Neuronal stem cell (in vitro differentiated cells): Measurements from ENCODE around the gene SAMD4A.

Source experiments
- DNase-seq: peaks from one replicate; pipeline ENCODE4 v3.0.0-alpha.2; 2013; ENCODE audit warnings: low spot score
- H2AFZ ChIP-seq: one replicate; pipeline ENCODE4 v1.6.1; 2013; ENCODE audit warnings: mild to moderate bottlenecking, low read length, inconsistent platforms
- H2AK5ac ChIP-seq: 2 replicates; pipeline ENCODE4 v1.6.1; 2013; ENCODE audit warnings: low read depth, mild to moderate bottlenecking, inconsistent platforms, low read length, moderate library complexity, mixed read lengths
- H2BK120ac ChIP-seq: 2 replicates; pipeline ENCODE4 v1.6.1; 2013; ENCODE audit warnings: low read depth, mild to moderate bottlenecking, inconsistent platforms, low read length, moderate library complexity, mixed read lengths
- H2BK12ac ChIP-seq: one replicate; pipeline ENCODE4 v1.6.1; 2013; ENCODE audit warnings: low read length, inconsistent platforms
- H2BK15ac ChIP-seq: 2 replicates; pipeline ENCODE4 v1.6.1; 2013; ENCODE audit warnings: mild to moderate bottlenecking, low read length, inconsistent platforms, mixed read lengths
- H2BK5ac ChIP-seq: one replicate; pipeline ENCODE4 v1.6.1; 2013; ENCODE audit warnings: inconsistent platforms, mild to moderate bottlenecking, low read length, moderate library complexity
- H3K14ac ChIP-seq: one replicate; pipeline ENCODE4 v1.6.1; 2013; ENCODE audit warnings: low read length, inconsistent platforms
- H3K18ac ChIP-seq: 2 replicates; pipeline ENCODE4 v1.6.1; 2013; ENCODE audit warnings: low read length, inconsistent platforms
- H3K23ac ChIP-seq: 2 replicates; pipeline ENCODE4 v1.6.1; 2013; ENCODE audit warnings: low read depth, mild to moderate bottlenecking, mixed read lengths, low read length, inconsistent platforms; ENCODE audit not compliant: poor library complexity
- H3K27ac ChIP-seq: replicated peaks from 3 replicates; pipeline ENCODE4 v1.5.1; 2013; ENCODE audit warnings: low read length, inconsistent platforms
- H3K27me3 ChIP-seq, 3 experiments: 2 replicates each; pipeline ENCODE4 v1.6.1; 2013; ENCODE audit warnings: low read length in 3 of 3, mild to moderate bottlenecking in 2 of 3, inconsistent platforms in 1 of 3, low read depth in 1 of 3, mixed read lengths in 1 of 3, moderate library complexity in 1 of 3; ENCODE audit not compliant: control insufficient read depth in 3 of 3, insufficient read depth in 3 of 3
- H3K36me3 ChIP-seq, 2 donors: replicated peaks in 1 of 2; 2 replicates each; pipeline ENCODE4 v1.6.1; 2013; ENCODE audit warnings: low read length in 2 of 2; ENCODE audit not compliant: control insufficient read depth in 2 of 2, insufficient read depth in 2 of 2
- H3K4ac ChIP-seq: 2 replicates; pipeline ENCODE4 v1.6.1; 2013; ENCODE audit warnings: inconsistent platforms, mild to moderate bottlenecking, low read length, moderate library complexity
- H3K4me1 ChIP-seq, 2 donors: 1 replicate in 1 of 2; 2 replicates in 1 of 2; pipeline ENCODE4 v1.6.1; 2013; ENCODE audit warnings: low read length in 2 of 2, low read depth in 1 of 2; ENCODE audit not compliant: control insufficient read depth in 2 of 2, insufficient read depth in 1 of 2
- H3K4me2 ChIP-seq: one replicate; pipeline ENCODE4 v1.6.1; 2013; ENCODE audit warnings: mild to moderate bottlenecking, low read length, inconsistent platforms; ENCODE audit not compliant: insufficient read depth, poor library complexity, severe bottlenecking
- H3K4me3 ChIP-seq, 2 donors: 2 replicates each; pipeline ENCODE4 v1.5.1; 2013; ENCODE audit warnings: low read length in 2 of 2, mild to moderate bottlenecking in 2 of 2, inconsistent platforms in 1 of 2, moderate library complexity in 1 of 2
- H3K79me1 ChIP-seq: one replicate; pipeline ENCODE4 v1.6.1; 2013; ENCODE audit warnings: low read depth, mild to moderate bottlenecking, inconsistent platforms, low read length, moderate library complexity
- H3K9ac ChIP-seq: one replicate; pipeline ENCODE4 v1.6.1; 2013; ENCODE audit warnings: mild to moderate bottlenecking, low read depth, low read length, inconsistent platforms; ENCODE audit not compliant: poor library complexity
- H3K9me3 ChIP-seq, 2 donors: replicated peaks in 1 of 2; 2 replicates each; pipeline versions ENCODE3 to v1.6.1; 2013; ENCODE audit warnings: low read length in 2 of 2, mild to moderate bottlenecking in 2 of 2, inconsistent platforms in 1 of 2, low read depth in 1 of 2, mixed read lengths in 1 of 2, moderate library complexity in 1 of 2; ENCODE audit not compliant: control insufficient read depth in 2 of 2, insufficient read depth in 1 of 2
- H4K8ac ChIP-seq: one replicate; pipeline ENCODE4 v1.6.1; 2013; ENCODE audit warnings: low read depth, mild to moderate bottlenecking, inconsistent platforms, low read length, moderate library complexity
- H4K91ac ChIP-seq: one replicate; pipeline ENCODE4 v1.6.1; 2013; ENCODE audit warnings: low read length, low read depth, mild to moderate bottlenecking, inconsistent platforms; ENCODE audit not compliant: poor library complexity
- WGBS, 2 donors: extraction: QIAGEN DNeasy Blood & Tissue Kit; methylation state at CpG; one replicate each; pipeline ENCODE4 v1.1.7; 2013; ENCODE audit warnings: missing lambda C conversion rate in 2 of 2, mixed read lengths in 1 of 2; ENCODE audit not compliant: insufficient read length in 2 of 2, insufficient replicate concordance in 1 of 2; ENCODE audit errors: extremely low coverage in 2 of 2; 5-methylcytosine and 5-hydroxymethylcytosine counted together

The SAMD4A gene

GRCh38 chr14:54709867-54710266 lies 142.9 kb downstream of the SAMD4A start:
- no peak for DNase-seq
- Histone ChIP-seq H2BK15ac (no peak overlapping the region), H3K4ac (no peak overlapping the region), H3K79me1 (no peaks in the 10 kb centered on the region), H4K91ac (no peak overlapping the region), H3K9me3 (no peaks in the 10 kb centered on the region), H2AK5ac (no peak overlapping the region), H2AFZ (no peak overlapping the region), H3K4me2 (no peak overlapping the region), H3K4me3 (no peak overlapping the region), H3K27me3 (no peaks in the 10 kb centered on the region), H2BK120ac (no peak overlapping the region), H3K4me1 (no peaks in the 10 kb centered on the region), H3K23ac (no peak overlapping the region), H3K27ac (no peak overlapping the region), H4K8ac (no peak overlapping the region), H3K18ac (no peak overlapping the region), H2BK12ac (no peak overlapping the region), H3K9ac (no peak overlapping the region), H2BK5ac (no peak overlapping the region), H3K14ac (no peak overlapping the region), H3K36me3 (peaks cover 2 to 4% of the 10 kb centered on the region in 2 donors)

DNA sequence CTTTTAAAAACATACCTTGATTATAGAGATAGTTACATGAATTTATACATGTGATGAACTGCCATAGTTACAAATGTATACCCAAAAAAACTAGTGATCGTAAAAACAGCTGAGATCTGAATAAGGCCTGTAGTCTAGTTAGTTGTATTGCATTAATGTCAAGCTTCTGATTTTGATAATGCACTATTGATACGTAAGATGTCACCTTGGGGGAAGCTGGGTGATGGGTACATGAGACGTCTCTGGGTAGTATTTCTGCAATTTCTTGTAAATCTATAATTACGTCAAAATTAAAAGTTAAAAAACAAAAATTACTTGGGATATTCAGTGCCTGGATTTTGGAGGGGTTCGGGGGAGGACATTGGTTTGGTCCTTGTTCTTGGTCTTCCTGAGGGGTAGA lies 144.4 kb downstream of the SAMD4A start:
- Histone ChIP-seq H2AFZ (no peak overlapping the region), H2BK15ac (no peak overlapping the region), H4K91ac (no peak overlapping the region), H2BK12ac (no peak overlapping the region), H3K27me3 (no peaks in the 10 kb centered on the region), H3K4me2 (no peak overlapping the region), H3K4ac (no peak overlapping the region), H3K36me3 (peaks cover 2 to 4% of the 10 kb centered on the region in 2 donors), H4K8ac (no peak overlapping the region), H3K27ac (no peak overlapping the region), H2AK5ac (no peak overlapping the region), H3K14ac (no peak overlapping the region), H3K23ac (no peak overlapping the region), H3K9me3 (no peaks in the 10 kb centered on the region), H2BK5ac (no peak overlapping the region), H3K79me1 (no peaks in the 10 kb centered on the region), H2BK120ac (no peak overlapping the region), H3K18ac (no peak overlapping the region), H3K4me1 (no peaks in the 10 kb centered on the region), H3K4me3 (no peak overlapping the region), H3K9ac (no peak overlapping the region)
- no peak for DNase-seq
- no CpG with 5 or more reads among the region's 5 CpGs for WGBS, 2 donors

GRCh38 chr14:54711812-54712464 lies 145.0 kb downstream of the SAMD4A start:
- Histone ChIP-seq H3K79me1 (peaks cover 2% of the 10 kb centered on the region), H4K91ac (no peak overlapping the region), H2BK5ac (no peak overlapping the region), H3K27me3 (no peaks in the 10 kb centered on the region), H2BK120ac (no peak overlapping the region), H3K9ac (no peak overlapping the region), H3K36me3 (peaks cover 0 to 4% of the 10 kb centered on the region in 2 donors), H3K14ac (no peak overlapping the region), H3K4me2 (no peak overlapping the region), H2BK15ac (no peak overlapping the region), H2BK12ac (no peak overlapping the region), H3K9me3 (no peaks in the 10 kb centered on the region), H2AK5ac (no peak overlapping the region), H3K27ac (no peak overlapping the region), H3K18ac (no peak overlapping the region), H3K4ac (no peak overlapping the region), H3K4me3 (no peak overlapping the region), H3K4me1 (no peaks in the 10 kb centered on the region), H2AFZ (no peak overlapping the region), H4K8ac (no peak overlapping the region), H3K23ac (no peak overlapping the region)
- no peak for DNase-seq
- no CpG with 5 or more reads among the region's 5 CpGs for WGBS, 2 donors

DNA sequence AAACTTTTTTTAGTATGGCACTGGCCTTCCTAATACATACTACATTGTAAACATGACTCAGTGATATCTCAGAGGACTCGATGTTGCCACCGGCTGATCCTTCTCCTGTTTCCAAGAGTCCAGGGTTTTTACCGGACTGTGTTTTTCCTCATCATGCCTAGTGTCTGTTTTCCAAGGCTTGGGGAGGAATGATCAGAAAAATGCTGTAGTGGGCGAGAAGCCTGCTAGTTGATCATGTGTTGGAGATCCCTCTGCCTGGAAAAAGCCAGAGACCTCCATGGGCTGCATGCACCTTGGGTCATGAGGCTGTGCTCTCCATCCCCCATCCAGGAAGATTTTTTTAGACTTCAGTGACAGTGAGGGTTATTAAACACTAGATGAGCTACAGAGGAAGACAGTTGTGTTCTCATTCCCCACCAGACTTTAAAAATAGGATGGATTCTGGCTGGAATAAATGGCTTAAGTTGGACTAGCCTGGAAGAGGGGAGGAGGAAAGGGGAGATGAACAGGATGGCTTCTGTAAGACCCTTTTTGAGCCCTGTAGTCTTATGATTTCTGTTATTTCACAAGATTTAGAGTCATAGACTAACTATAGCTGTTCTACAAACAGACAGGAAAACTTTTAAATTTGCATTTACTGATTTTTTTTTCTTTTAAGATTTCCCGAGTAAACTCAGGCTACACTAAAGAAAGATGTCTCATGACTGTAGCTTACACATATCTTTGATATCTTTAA lies 145.7 kb downstream of the SAMD4A start:
- Histone ChIP-seq H4K8ac (no peak overlapping the region), H3K9me3 (no peaks in the 10 kb centered on the region), H4K91ac (no peak overlapping the region), H3K4ac (no peak overlapping the region), H3K36me3 (peaks cover 0 to under 1% of the 10 kb centered on the region in 2 donors), H3K27me3 (no peaks in the 10 kb centered on the region), H3K4me3 (no peak overlapping the region), H3K9ac (no peak overlapping the region), H2AFZ (no peak overlapping the region), H3K4me1 (no peaks in the 10 kb centered on the region), H2BK15ac (no peak overlapping the region), H2AK5ac (no peak overlapping the region), H2BK12ac (no peak overlapping the region), H3K14ac (no peak overlapping the region), H3K27ac (no peak overlapping the region), H3K23ac (no peak overlapping the region), H3K4me2 (no peak overlapping the region), H3K18ac (no peak overlapping the region), H3K79me1 (peaks cover 2% of the 10 kb centered on the region), H2BK5ac (no peak overlapping the region), H2BK120ac (no peak overlapping the region)
- DNase-seq = no peak
- WGBS, 2 donors = no CpG with 5 or more reads among the region's 5 CpGs
